ENCODE data around the gene TEX9.

Gene TEX9

DNA sequence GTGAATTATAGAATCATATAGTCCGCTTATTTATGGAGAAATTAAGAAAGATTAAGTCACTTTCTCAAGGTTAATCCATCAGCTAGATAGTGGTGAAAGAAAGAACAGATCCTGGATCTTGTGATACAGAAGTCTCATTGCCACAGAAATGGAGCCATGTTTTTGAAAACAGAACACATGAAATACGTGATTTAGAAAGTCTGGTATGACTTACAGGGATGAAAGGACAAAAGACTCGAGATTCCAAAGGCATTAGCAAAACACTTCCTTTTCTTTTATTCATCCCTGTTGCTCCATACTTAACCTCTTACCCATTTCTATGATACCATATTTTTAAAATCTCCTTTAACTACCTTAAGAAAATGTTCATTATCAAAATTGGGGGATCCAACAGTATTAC, 40.0 kb upstream of the TEX9 start:
- DNase-seq: no peak

DNA sequence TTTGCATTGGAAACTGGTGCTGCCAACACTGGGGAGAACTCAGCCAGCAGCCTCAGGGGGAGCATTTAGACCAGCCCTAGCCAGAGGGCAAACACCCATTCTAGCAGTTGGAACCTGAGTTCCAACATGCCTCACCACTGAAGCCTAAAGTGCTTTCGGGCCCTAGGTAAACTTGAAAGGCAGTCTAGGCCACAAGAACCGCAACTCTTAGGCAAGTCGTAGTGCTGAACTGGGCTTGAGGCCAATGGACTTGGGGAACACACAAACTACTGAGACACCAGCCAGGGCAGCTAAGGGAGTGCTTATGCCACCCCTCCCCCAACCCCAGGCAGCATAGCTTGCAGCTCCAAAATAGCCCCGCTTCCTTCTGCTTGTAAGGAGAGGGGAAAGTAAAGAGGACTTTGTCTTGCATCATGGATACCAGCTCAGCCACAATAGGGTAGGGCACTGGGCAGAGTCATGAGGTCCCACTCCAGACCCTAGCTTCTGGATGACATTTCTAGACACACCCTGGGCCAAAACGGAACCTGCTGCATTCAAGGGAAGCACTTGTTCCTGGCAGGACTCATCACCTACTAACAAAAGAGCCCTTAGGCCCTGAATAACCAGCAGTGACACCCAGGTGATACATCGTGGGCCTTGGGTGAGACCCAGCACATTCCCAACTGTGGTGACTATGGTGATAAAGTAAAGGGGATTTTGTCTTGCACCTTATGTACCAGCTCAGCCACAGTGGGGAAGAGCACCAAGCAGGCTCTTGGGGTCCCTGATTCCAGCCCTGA, 37.3 kb upstream of the TEX9 start:
- H3K4me3 ChIP-seq (ENCODE audit: low read depth, low read length): no peak overlapping the region
- H3K4me1 ChIP-seq: no peaks in the 10 kb centered on the region
- TF ChIP-seq, protein P1, sequence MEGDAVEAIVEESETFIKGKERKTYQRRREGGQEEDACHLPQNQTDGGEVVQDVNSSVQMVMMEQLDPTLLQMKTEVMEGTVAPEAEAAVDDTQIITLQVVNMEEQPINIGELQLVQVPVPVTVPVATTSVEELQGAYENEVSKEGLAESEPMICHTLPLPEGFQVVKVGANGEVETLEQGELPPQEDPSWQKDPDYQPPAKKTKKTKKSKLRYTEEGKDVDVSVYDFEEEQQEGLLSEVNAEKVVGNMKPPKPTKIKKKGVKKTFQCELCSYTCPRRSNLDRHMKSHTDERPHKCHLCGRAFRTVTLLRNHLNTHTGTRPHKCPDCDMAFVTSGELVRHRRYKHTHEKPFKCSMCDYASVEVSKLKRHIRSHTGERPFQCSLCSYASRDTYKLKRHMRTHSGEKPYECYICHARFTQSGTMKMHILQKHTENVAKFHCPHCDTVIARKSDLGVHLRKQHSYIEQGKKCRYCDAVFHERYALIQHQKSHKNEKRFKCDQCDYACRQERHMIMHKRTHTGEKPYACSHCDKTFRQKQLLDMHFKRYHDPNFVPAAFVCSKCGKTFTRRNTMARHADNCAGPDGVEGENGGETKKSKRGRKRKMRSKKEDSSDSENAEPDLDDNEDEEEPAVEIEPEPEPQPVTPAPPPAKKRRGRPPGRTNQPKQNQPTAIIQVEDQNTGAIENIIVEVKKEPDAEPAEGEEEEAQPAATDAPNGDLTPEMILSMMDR (IDR thresholded peaks at IDR 0.05; ENCODE audit: low read depth, low read length): no peak
- no peak for DNase-seq
- H3K36me3 ChIP-seq: no peaks in the 10 kb centered on the region
- H3K9me3 ChIP-seq: no peaks in the 10 kb centered on the region
- H3K27me3 ChIP-seq: no peaks in the 10 kb centered on the region

More for the DNA sequence above, 40.0 kb upstream of the TEX9 start:
- Histone ChIP-seq H3K4me3 (ENCODE audit: low read depth, low read length) (no peak overlapping the region), H3K4me1 (no peaks in the 10 kb centered on the region), H3K9me3 (no peaks in the 10 kb centered on the region), H3K27me3 (no peaks in the 10 kb centered on the region), H3K36me3 (no peaks in the 10 kb centered on the region)
- TF ChIP-seq, protein P1 (IDR thresholded peaks at IDR 0.05; ENCODE audit: low read depth, low read length): no peak

- no peak overlapping the region for H3K4me3 ChIP-seq (ENCODE audit: low read depth, low read length)
- no peaks in the 10 kb centered on the region for H3K27me3 ChIP-seq
- H3K9me3 ChIP-seq: no peaks in the 10 kb centered on the region
- TF ChIP-seq, protein P1 (IDR thresholded peaks at IDR 0.05; ENCODE audit: low read depth, low read length): no peak
- H3K4me1 ChIP-seq: no peaks in the 10 kb centered on the region
- DNase-seq: no peak
- H3K36me3 ChIP-seq: no peaks in the 10 kb centered on the region
Measured at GRCh38 chr15:56337084-56337725, 28.0 kb upstream of the TEX9 start.

DNA sequence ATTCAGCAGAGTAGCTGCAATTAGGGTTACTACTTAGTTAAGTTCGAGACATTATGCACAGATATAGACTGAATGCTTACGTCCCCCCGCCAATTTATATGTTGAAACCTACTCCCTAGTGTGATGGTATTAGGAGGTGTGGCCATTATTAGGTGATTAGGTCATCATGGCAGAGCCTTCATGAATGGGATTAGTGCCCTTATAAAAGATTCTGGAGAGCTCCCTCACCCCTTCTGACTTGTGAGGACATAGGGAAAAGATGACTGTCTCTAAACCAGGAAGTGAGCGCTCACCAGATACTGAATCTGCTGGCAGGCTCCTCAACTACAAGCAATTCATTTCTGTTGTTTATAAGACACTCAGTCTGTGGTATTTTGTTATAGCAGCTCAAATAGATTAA, 25.6 kb upstream of the TEX9 start:
- DNase-seq: no peak
- H3K9me3 ChIP-seq: no peaks in the 10 kb centered on the region

DNA sequence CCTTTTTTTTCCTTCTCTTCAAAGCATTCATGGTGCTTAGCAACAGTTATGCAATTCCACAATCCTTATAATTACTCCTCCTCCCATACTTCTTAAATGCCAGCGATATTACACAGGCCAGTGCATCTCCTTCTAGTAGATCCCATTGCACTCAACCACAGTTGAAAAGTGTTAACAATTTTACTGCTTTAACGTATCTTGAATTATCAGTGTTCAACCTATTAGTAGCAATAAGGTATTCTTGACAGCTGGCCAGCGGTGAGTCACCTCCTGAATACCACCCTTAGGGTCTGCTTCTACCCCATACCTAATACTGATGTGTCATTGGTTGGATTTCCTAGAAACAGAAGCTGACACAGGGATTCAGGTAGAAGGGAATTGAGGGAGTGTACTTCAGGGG, 24.0 kb upstream of the TEX9 start:
- H3K4me3 ChIP-seq (ENCODE audit: low read depth, low read length): no peak overlapping the region
- H3K4me1 ChIP-seq: no peaks in the 10 kb centered on the region
- no peaks in the 10 kb centered on the region for H3K36me3 ChIP-seq
- H3K9me3 ChIP-seq: no peaks in the 10 kb centered on the region
- TF ChIP-seq, protein P1 (IDR thresholded peaks at IDR 0.05; ENCODE audit: low read depth, low read length): no peak
- no peaks in the 10 kb centered on the region for H3K27me3 ChIP-seq
- DNase-seq: no peak

More for the DNA sequence above, 25.6 kb upstream of the TEX9 start:
- H3K4me3 ChIP-seq (ENCODE audit: low read depth, low read length): no peak overlapping the region
- H3K36me3 ChIP-seq: no peaks in the 10 kb centered on the region
- H3K4me1 ChIP-seq: no peaks in the 10 kb centered on the region
- TF ChIP-seq, protein P1 (IDR thresholded peaks at IDR 0.05; ENCODE audit: low read depth, low read length): no peak
- H3K27me3 ChIP-seq: no peaks in the 10 kb centered on the region

GRCh38 chr15:56342653-56343052, 22.6 kb upstream of the TEX9 start:
- Histone ChIP-seq H3K27me3 (no peaks in the 10 kb centered on the region), H3K9me3 (no peaks in the 10 kb centered on the region), H3K4me1 (no peaks in the 10 kb centered on the region), H3K36me3 (no peaks in the 10 kb centered on the region), H3K4me3 (ENCODE audit: low read depth, low read length) (no peak overlapping the region)
- no peak for DNase-seq
- TF ChIP-seq, protein P1 (IDR thresholded peaks at IDR 0.05; ENCODE audit: low read depth, low read length): no peak
